GM10248 (cell line): ENCODE measurements around the gene CSMD2.

ENCODE experiments used
- CTCF ChIA-PET: fragments of 300-600 bp; sonication (Branson Sonifier 250); formaldehyde crosslinking; extraction: SDS; loops from one replicate; lab custom pipeline; 2021; ENCODE audit warnings: antibody characterized with exemption; lab: Yijun Ruan, JAX
- POLR2A ChIA-PET: fragments of 350-650 bp; sonication (Branson Sonifier 250); formaldehyde crosslinking; extraction: SDS; loops from one replicate; lab custom pipeline; 2020; ENCODE audit warnings: antibody characterized with exemption; lab: Yijun Ruan, JAX
- DNase-seq: peaks from one replicate; pipeline ENCODE4 v3.0.0; 2012; ENCODE audit errors: extremely low spot score
- CTCF ChIP-seq: IDR thresholded peaks from 2 replicates; pipeline ENCODE4 v1.5.1; 2012; ENCODE audit warnings: mild to moderate bottlenecking, low read depth; ENCODE audit errors: extremely low read depth, missing control alignments, control extremely low read depth

The CSMD2 gene

GRCh38 chr1:34167389-34167788 lies 2.4 kb upstream of the CSMD2 start:
- ChIA-PET CTCF (no interaction called here), POLR2A (no interaction called here)
- no peak for DNase-seq
- TF ChIP-seq CTCF: no peak

- ChIA-PET POLR2A (no interaction called here), CTCF (no interaction called here)
- TF ChIP-seq CTCF: no peak
- no peak for DNase-seq
Measured at GRCh38 chr1:34166625-34167361, 1.8 kb upstream of the CSMD2 start.

- no peak for DNase-seq
- ChIA-PET CTCF (no interaction called here), POLR2A (no interaction called here)
- TF ChIP-seq CTCF: no peak
Measured at GRCh38 chr1:34166191-34166624, 1.2 kb upstream of the CSMD2 start.

GRCh38 chr1:34165422-34165921 lies 442 bp upstream of the CSMD2 start:
- TF ChIP-seq CTCF: no peak
- no peak for DNase-seq
- CTCF ChIA-PET: no interaction called here
- POLR2A ChIA-PET: no interaction called here

- no peak for TF ChIP-seq CTCF
- ChIA-PET CTCF (interaction anchor here (0.9 to 2.4 kb wide), 10 partner anchors 8 to 531 kb away, joined by 3 to 29 read pairs (median 6); no protein-coding TSS in a partner anchor), POLR2A (no interaction called here)
- DNase-seq: peak; percentile 26
Measured at GRCh38 chr1:34163792-34164731, 968 bp downstream of the CSMD2 start.
